Endodermal cell (in vitro differentiated cells): Measurements from ENCODE around the gene PLEKHM3. TPM values are rescaled to one million over a fixed set of nuclear protein-coding genes. Genes with fewer than 3 reads are reported as not detected.

Experiments
- DNase-seq: peaks from one replicate; pipeline ENCODE4 v3.0.0-alpha.2; 2017
- H3K27ac ChIP-seq: 2 replicates; pipeline ENCODE4 v1.5.1; 2013; ENCODE audit warnings: mild to moderate bottlenecking, low read depth, low read length, moderate library complexity
- H3K27me3 ChIP-seq: 2 replicates; pipeline ENCODE4 v1.6.1; 2013; ENCODE audit warnings: mild to moderate bottlenecking, low read length, moderate library complexity; ENCODE audit not compliant: insufficient read depth, control insufficient read depth, poor library complexity, severe bottlenecking
- H3K36me3 ChIP-seq: 2 replicates; pipeline ENCODE4 v1.7.0; 2013; ENCODE audit warnings: mild to moderate bottlenecking, low read length, moderate library complexity; ENCODE audit not compliant: control insufficient read depth, insufficient read depth
- H3K4me1 ChIP-seq: one replicate; pipeline ENCODE4 v1.7.0; 2013; ENCODE audit warnings: low read length; ENCODE audit not compliant: control insufficient read depth, insufficient read depth
- H3K4me3 ChIP-seq: 2 replicates; pipeline ENCODE4 v1.5.1; 2013; ENCODE audit warnings: mild to moderate bottlenecking, low read length, moderate library complexity
- H3K9ac ChIP-seq: 2 replicates; pipeline ENCODE4 v1.6.1; 2013; ENCODE audit warnings: mild to moderate bottlenecking, low read length, moderate library complexity; ENCODE audit not compliant: poor library complexity, severe bottlenecking; ENCODE audit errors: extremely low read depth
- H3K9me3 ChIP-seq: 2 replicates; pipeline ENCODE4 v1.6.1; 2013; ENCODE audit warnings: mild to moderate bottlenecking, low read length, moderate library complexity; ENCODE audit not compliant: control insufficient read depth
- H3K27ac Mint-ChIP-seq: 2 replicates; pipeline ENCODE4 v1.8.0; 2020; ENCODE audit warnings: mixed read lengths
- H3K27me3 Mint-ChIP-seq: 2 replicates; pipeline ENCODE4 v1.8.0; 2021; ENCODE audit warnings: mild to moderate bottlenecking, mixed read lengths; ENCODE audit not compliant: insufficient read depth
- H3K36me3 Mint-ChIP-seq: 2 replicates; pipeline ENCODE4 v1.8.0; 2020; ENCODE audit warnings: low read depth, mixed read lengths
- H3K4me1 Mint-ChIP-seq: 2 replicates; pipeline ENCODE4 v1.8.0; 2020; ENCODE audit warnings: mixed read lengths
- H3K4me3 Mint-ChIP-seq: 2 replicates; pipeline ENCODE4 v1.8.0; 2020; ENCODE audit warnings: mild to moderate bottlenecking, moderate library complexity, mixed read lengths
- H3K9me3 Mint-ChIP-seq: 2 replicates; pipeline ENCODE4 v1.8.0; 2020; ENCODE audit warnings: mild to moderate bottlenecking, mixed read lengths
- CTCF ChIP-seq: fragments of 200-600 bp; sonication (generic); conservative IDR thresholded peaks from 2 replicates; pipeline ENCODE4 v1.5.0; 2021; ENCODE audit warnings: antibody characterized with exemption, mild to moderate bottlenecking
- WGBS, 2 experiments: methylation state at CpG; one replicate each; pipeline versions ENCODE4 v1.1.5 to v1.1.7; 2013; ENCODE audit warnings: missing lambda C conversion rate in 2 of 2, mixed read lengths in 1 of 2; ENCODE audit not compliant: insufficient coverage in 1 of 2, insufficient read length in 1 of 2; 5-methylcytosine and 5-hydroxymethylcytosine counted together
- total RNA-seq, 2 donors: library from RNA; stranded (reverse); fragmentation: NEBNext Ultra II Directional in 1 of 2; extraction: Animal tissue kit (Norgen Biotek cat#: 25700) in 1 of 2; gene quantifications; 2 replicates in 1 of 2; 3 replicates in 1 of 2; pipeline ENCODE4 v1.2.1, GENCODE V29; 2021

PLEKHM3 gene
- total RNA-seq, 2 donors from 2014 or later, result 13.3 to 17.9 TPM

GRCh38 chr2:207920321-207920720 lies 105.0 kb downstream of the PLEKHM3 start:
- Histone ChIP-seq H3K9me3 (no peaks in the 10 kb centered on the region), H3K4me3 (no peak overlapping the region), H3K36me3 (peaks cover 7% of the 10 kb centered on the region), H3K4me1 (no peaks in the 10 kb centered on the region), H3K27me3 (no peaks in the 10 kb centered on the region), H3K9ac (no peak overlapping the region), H3K27ac (no peak overlapping the region)
- H3K27me3 Mint-ChIP-seq, result no peaks in the 10 kb centered on the region
- no peak for DNase-seq
- H3K4me1 Mint-ChIP-seq, result peaks cover 6% of the 10 kb centered on the region
- no peak overlapping the region for H3K4me3 Mint-ChIP-seq
- peaks cover 15% of the 10 kb centered on the region for H3K36me3 Mint-ChIP-seq
- no peaks in the 10 kb centered on the region for H3K9me3 Mint-ChIP-seq
- no peak for TF ChIP-seq CTCF
- WGBS, 2 experiments, result 100% methylated on average over 3 of the region's 3 CpGs; no CpG with 5 or more reads in 1 of the 2 experiments
- no peak overlapping the region for H3K27ac Mint-ChIP-seq

- no peaks in the 10 kb centered on the region for H3K27me3 ChIP-seq
- no peak overlapping the region for H3K4me3 ChIP-seq
- H3K36me3 ChIP-seq, result peaks cover 7% of the 10 kb centered on the region
- peaks cover 2% of the 10 kb centered on the region for H3K4me1 ChIP-seq
- H3K27ac ChIP-seq, result no peak overlapping the region
- Mint-ChIP-seq H3K27ac (no peak overlapping the region), H3K4me1 (peaks cover 7% of the 10 kb centered on the region), H3K4me3 (no peak overlapping the region), H3K36me3 (peaks cover 12% of the 10 kb centered on the region), H3K27me3 (no peaks in the 10 kb centered on the region), H3K9me3 (no peaks in the 10 kb centered on the region)
- no peaks in the 10 kb centered on the region for H3K9me3 ChIP-seq
- 94% methylated on average over 6 to 8 of the region's 8 CpGs for WGBS, 2 experiments
- H3K9ac ChIP-seq, result no peak overlapping the region
- TF ChIP-seq CTCF, result no peak
- no peak for DNase-seq
These were observed 106.0 kb downstream of the PLEKHM3 start for GRCh38 chr2:207919164-207919919.

GRCh38 chr2:207914716-207915115 lies 110.6 kb downstream of the PLEKHM3 start:
- Mint-ChIP-seq H3K4me3 (no peak overlapping the region), H3K4me1 (peaks cover 17% of the 10 kb centered on the region), H3K27me3 (no peaks in the 10 kb centered on the region), H3K9me3 (peaks cover 5% of the 10 kb centered on the region), H3K36me3 (peaks cover 33% of the 10 kb centered on the region), H3K27ac (no peak overlapping the region)
- Histone ChIP-seq H3K4me1 (peaks cover 2% of the 10 kb centered on the region), H3K4me3 (no peak overlapping the region), H3K27ac (no peak overlapping the region), H3K27me3 (no peaks in the 10 kb centered on the region), H3K9ac (no peak overlapping the region), H3K9me3 (peaks cover 18% of the 10 kb centered on the region), H3K36me3 (peaks cover 21% of the 10 kb centered on the region)
- TF ChIP-seq CTCF, result no peak
- 90 to 96% methylated on average over 5 to 6 of the region's 6 CpGs for WGBS, 2 experiments
- DNase-seq, result no peak
